Measurements from ENCODE around the gene ADAM15.

ADAM15 gene

GRCh38 chr1:155092131-155092530 lies 41.0 kb downstream of the ADAM15 start:
- no peak for DNase-seq

- no peak for DNase-seq
These were observed 41.5 kb downstream of the ADAM15 start for GRCh38 chr1:155092641-155093040.

- DNase-seq = no peak
These were observed 43.0 kb downstream of the ADAM15 start for GRCh38 chr1:155093911-155094621.

- DNase-seq = no peak
These were observed 43.5 kb downstream of the ADAM15 start for GRCh38 chr1:155094622-155094948.

GRCh38 chr1:155099331-155099730 lies 48.2 kb downstream of the ADAM15 start:
- no peak for DNase-seq

GRCh38 chr1:155103325-155103724 lies 52.2 kb downstream of the ADAM15 start:
- DNase-seq = no peak

GRCh38 chr1:155104605-155105534 lies 53.8 kb downstream of the ADAM15 start:
- DNase-seq = no peak

- no peak for DNase-seq
These were observed 54.5 kb downstream of the ADAM15 start for GRCh38 chr1:155105604-155106011.

GRCh38 chr1:155106862-155107261 lies 55.7 kb downstream of the ADAM15 start:
- no peak for DNase-seq

GRCh38 chr1:155107309-155108264 lies 56.5 kb downstream of the ADAM15 start:
- DNase-seq = no peak

- DNase-seq = no peak
These were observed 57.2 kb downstream of the ADAM15 start for GRCh38 chr1:155108296-155108695.

GRCh38 chr1:155110381-155110780 lies 59.3 kb downstream of the ADAM15 start:
- no peak for DNase-seq

GRCh38 chr1:155110826-155111225 lies 59.7 kb downstream of the ADAM15 start:
- no peak for DNase-seq

All from activated gamma-delta T cell treated with Interleukin-2 at 50 U/mL for 16 hours (primary cell).